Measurements from ENCODE around the gene MCC.

- TF ChIP-seq EZH2phosphoT487 (IDR thresholded peaks at IDR 0.05; ENCODE audit: insufficient read depth, low read depth): no peak
- no peak for TF ChIP-seq EZH2 (IDR thresholded peaks at IDR 0.05; ENCODE audit: insufficient read depth, poor library complexity, severe bottlenecking)
Observed at GRCh38 chr5:113271745-113272454, 216.4 kb downstream of the MCC start.
